ENCODE results near the gene DVL1. TPM values are rescaled to one million over a fixed set of nuclear protein-coding genes. Genes with fewer than 3 reads are reported as not detected.

DVL1 gene
- total and polyA plus RNA-seq, 10 of the 15 experiments (the other 5 are each of a cell fraction or from before 2014, with no cell fraction given) = 0.10 to 31.1 (median 4.6) TPM

DNA sequence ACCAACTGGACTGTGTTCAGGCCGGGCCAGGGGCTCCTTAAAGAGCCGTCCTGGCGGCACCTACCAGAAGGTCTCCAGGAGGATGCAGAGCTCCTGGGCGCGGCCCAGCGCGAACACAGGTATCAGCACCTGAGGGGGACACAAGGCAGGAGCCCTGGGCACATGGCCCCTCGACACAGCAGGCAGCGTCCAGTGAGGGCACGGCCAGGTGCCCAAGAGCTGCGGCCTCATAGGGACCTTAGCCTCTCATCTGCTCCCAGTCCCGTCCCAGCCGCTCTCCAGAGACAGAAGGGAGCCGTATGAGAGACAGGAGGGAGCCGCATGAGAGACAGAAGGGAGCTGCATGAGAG is 35.0 kb downstream of the DVL1 start:
- ChIA-PET CTCF (no interaction called here), POLR2A (no interaction called here)

DNA sequence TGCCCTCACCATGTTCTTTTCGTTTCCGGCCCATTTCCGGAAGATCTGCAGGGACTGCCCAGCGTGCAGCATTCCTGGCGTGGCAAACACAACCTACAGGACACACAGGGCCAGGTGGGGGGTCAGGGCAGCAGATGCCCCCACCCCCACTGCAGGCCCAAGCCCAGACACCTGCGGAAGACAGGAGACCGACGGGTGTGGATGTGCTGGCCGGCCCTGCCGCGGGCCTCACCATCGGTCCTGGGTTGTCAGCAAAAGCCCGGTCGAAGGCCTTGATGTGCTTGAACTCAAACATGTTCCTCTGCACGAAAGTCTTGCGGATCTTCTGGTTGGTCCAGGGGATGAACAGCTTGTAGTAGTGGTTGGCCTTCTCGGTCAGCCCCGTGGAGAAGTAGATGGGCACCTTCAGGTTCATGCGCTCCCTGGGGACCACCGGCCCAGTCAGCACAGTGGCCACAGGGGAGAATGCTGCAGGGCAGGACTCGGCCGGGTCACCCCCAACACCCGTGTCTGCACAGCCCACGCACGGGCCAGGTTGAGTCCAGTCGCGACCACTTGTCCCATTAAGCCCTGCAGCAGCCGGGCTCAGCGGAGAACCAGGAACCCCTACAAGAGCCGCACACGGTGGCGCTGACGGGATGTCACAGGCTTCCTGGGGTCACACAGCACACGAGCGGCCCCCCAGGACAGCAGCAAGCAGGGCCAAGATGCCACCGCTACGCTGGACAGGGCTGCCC is 35.5 kb downstream of the DVL1 start:
- in situ Hi-C loops (cut with MboI) (no loop called here), intact Hi-C loops (cut with micrococcal nuclease; ENCODE audit: unreplicated experiment) (no loop called here)
- TF ChIP-seq ESRRA (IDR thresholded peaks at IDR 0.05; ENCODE audit: low read length) (no peak), POLR2A (IDR thresholded peaks at IDR 0.05; ENCODE audit: low read depth, low read length) (peak; percentile 54)
- POLR2A ChIA-PET = no interaction called here
- no peaks in the 10 kb centered on the region for H3K4me1 ChIP-seq (ENCODE audit: control insufficient read depth, insufficient read depth, low read length)
- H3K4me2 ChIP-seq (ENCODE audit: control insufficient read depth, insufficient read depth) = no peak overlapping the region
- CTCF ChIA-PET = no interaction called here
- H4K20me1 ChIP-seq (ENCODE audit: control insufficient read depth, insufficient read depth) = no peaks in the 10 kb centered on the region; the same call in 1 of the 2 replicates
- ATAC-seq (no peak), DNase-seq (ENCODE audit: low read depth, low spot score) (no peak), FAIRE-seq (no peak)
- no peaks in the 10 kb centered on the region for H3K27me3 ChIP-seq (replicated peaks in 1 of 2; ENCODE audit: control insufficient read depth in 2 of 2, insufficient read depth in 2 of 2, low read length in 1 of 2)
- no peak overlapping the region for H2AFZ ChIP-seq (ENCODE audit: control insufficient read depth, low read depth, low read length)
- RAD21 ChIA-PET (ENCODE audit: unreplicated experiment) = no interaction called here
- no peak overlapping the region for H3K9ac ChIP-seq (ENCODE audit: control insufficient read depth, insufficient read depth, low read length)
- 92% methylated on average over 37 of the region's 37 CpGs for WGBS (ENCODE audit: insufficient coverage, insufficient replicate concordance, low lambda C conversion rate, missing lambda C conversion rate)
- BruUV-seq (replicated peaks) = no TSS peak
- H3K36me3 ChIP-seq (ENCODE audit: control insufficient read depth in 2 of 2, insufficient read depth in 2 of 2, low read length in 1 of 2) = peaks cover 3 to 34% of the 10 kb centered on the region in 2 experiments; a peak in 3 of 4 replicates
- no peak overlapping the region for H3K27ac ChIP-seq (ENCODE audit: control insufficient read depth, insufficient read depth)
- H3K4me3 ChIP-seq = no peak overlapping the region
- SMC1A ChIA-PET (ENCODE audit: uncharacterized antibody, unreplicated experiment) = no interaction called here
- no peaks in the 10 kb centered on the region for H3K9me3 ChIP-seq (replicated peaks; ENCODE audit: control insufficient read depth, insufficient read depth, low read length)
- peaks cover 6% of the 10 kb centered on the region for H3K79me2 ChIP-seq (ENCODE audit: control insufficient read depth, insufficient read depth, low read length)

More for the DNA sequence above, 35.0 kb downstream of the DVL1 start:
- BruUV-seq (replicated peaks) = no TSS peak
- Histone ChIP-seq H2AFZ (ENCODE audit: control insufficient read depth, low read depth, low read length) (no peak overlapping the region), H3K4me2 (ENCODE audit: control insufficient read depth, insufficient read depth) (no peak overlapping the region), H4K20me1 (ENCODE audit: control insufficient read depth, insufficient read depth) (no peaks in the 10 kb centered on the region; the same call in 1 of the 2 replicates), H3K79me2 (ENCODE audit: control insufficient read depth, insufficient read depth, low read length) (peaks cover 4% of the 10 kb centered on the region), H3K9ac (ENCODE audit: control insufficient read depth, insufficient read depth, low read length) (no peak overlapping the region), H3K4me1 (ENCODE audit: control insufficient read depth, insufficient read depth, low read length) (no peaks in the 10 kb centered on the region), H3K27ac (ENCODE audit: control insufficient read depth, insufficient read depth) (no peak overlapping the region), H3K36me3 (ENCODE audit: control insufficient read depth in 2 of 2, insufficient read depth in 2 of 2, low read length in 1 of 2) (peaks cover 3 to 39% of the 10 kb centered on the region in 2 experiments; a peak in 3 of 4 replicates), H3K4me3 (no peak overlapping the region), H3K9me3 (replicated peaks; ENCODE audit: control insufficient read depth, insufficient read depth, low read length) (no peaks in the 10 kb centered on the region), H3K27me3 (replicated peaks in 1 of 2; ENCODE audit: control insufficient read depth in 2 of 2, insufficient read depth in 2 of 2, low read length in 1 of 2) (no peaks in the 10 kb centered on the region)
- TF ChIP-seq ETV6 (conservative IDR thresholded peaks at IDR 0.05 in 1 of 2, IDR thresholded peaks at IDR 0.05 in 1 of 2; ENCODE audit: borderline replicate concordance in 1 of 2, low read depth in 1 of 2) = no peak
- no peak for DNase-seq (ENCODE audit: low read depth, low spot score)
- FAIRE-seq = no peak
- in situ Hi-C loops (cut with MboI) (no loop called here), intact Hi-C loops (cut with micrococcal nuclease; ENCODE audit: unreplicated experiment) (no loop called here)
- whole genome bisulfite sequencing (ENCODE audit: insufficient coverage, insufficient replicate concordance, low lambda C conversion rate, missing lambda C conversion rate) = 92% methylated on average over 15 of the region's 15 CpGs
- SMC1A ChIA-PET (ENCODE audit: uncharacterized antibody, unreplicated experiment) = no interaction called here
- no peak for ATAC-seq
- RAD21 ChIA-PET (ENCODE audit: unreplicated experiment) = no interaction called here
